ENCODE data around the gene ATG12. TPM values are rescaled to one million over a fixed set of nuclear protein-coding genes. Genes with fewer than 3 reads are reported as not detected.

The ATG12 gene
- total RNA-seq, 1 experiment from 2014 or later: 52.0 TPM

GRCh38 chr5:115875447-115875846, 34.1 kb upstream of the ATG12 start:
- Histone ChIP-seq H3K9me3 (ENCODE audit: control insufficient read depth, insufficient read depth, low read depth, low read length) (no peaks in the 10 kb centered on the region), H3K4me3 (ENCODE audit: low read depth in 2 of 2, low read length in 2 of 2) (no peak overlapping the region), H3K27ac (ENCODE audit: low read length) (no peak overlapping the region), H3K27me3 (ENCODE audit: control insufficient read depth, insufficient read depth, low read length) (no peaks in the 10 kb centered on the region), H3K36me3 (ENCODE audit: control insufficient read depth, insufficient read depth, low read length) (no peaks in the 10 kb centered on the region), H3K4me1 (ENCODE audit: control insufficient read depth, insufficient read depth, low read length) (peaks cover 4% of the 10 kb centered on the region; the same call in 1 of the 2 replicates)
- DNase-seq (ENCODE audit: low read depth, low spot score): no peak
- in situ Hi-C loops (cut with HindIII; ENCODE audit: low pct_unique_long_range_greater_than_20kb, low sequenced_read_pairs) (no loop called here), intact Hi-C loops (cut with micrococcal nuclease; ENCODE audit: unreplicated experiment) (no loop called here)
- TF ChIP-seq REST (IDR thresholded peaks at IDR 0.05; ENCODE audit: insufficient read depth in 1 of 2, low read depth in 2 of 2, low read length in 1 of 2) (no peak), TCF7L2 (IDR thresholded peaks at IDR 0.05; ENCODE audit: low read depth, low read length) (no peak), SIN3A (IDR thresholded peaks at IDR 0.05; ENCODE audit: borderline replicate concordance, insufficient read depth, low read depth, low read length) (no peak), CTCF (IDR thresholded peaks at IDR 0.05) (no peak), POLR2AphosphoS5 (IDR thresholded peaks at IDR 0.05; ENCODE audit: low read depth, low read length) (no peak)
- BruUV-seq (replicated peaks): no TSS peak
- POLR2A ChIA-PET: no interaction called here
- CTCF ChIA-PET: interaction anchor here (0.5 kb wide), 1 partner anchor 1802 kb away, joined by 3 read pairs; no protein-coding TSS in a partner anchor
- ATAC-seq: no peak

- CTCF ChIA-PET: no interaction called here
- Histone ChIP-seq H3K27me3 (ENCODE audit: control insufficient read depth, insufficient read depth, low read length) (no peaks in the 10 kb centered on the region), H3K4me1 (ENCODE audit: control insufficient read depth, insufficient read depth, low read length) (peaks cover 4% of the 10 kb centered on the region; the same call in 1 of the 2 replicates), H3K36me3 (ENCODE audit: control insufficient read depth, insufficient read depth, low read length) (no peaks in the 10 kb centered on the region; the same call in 1 of the 2 replicates), H3K9me3 (ENCODE audit: control insufficient read depth, insufficient read depth, low read depth, low read length) (no peaks in the 10 kb centered on the region), H3K27ac (ENCODE audit: low read length) (no peak overlapping the region), H3K4me3 (ENCODE audit: low read depth in 2 of 2, low read length in 2 of 2) (no peak overlapping the region)
- in situ Hi-C loops (cut with HindIII; ENCODE audit: low pct_unique_long_range_greater_than_20kb, low sequenced_read_pairs): no loop called here
- intact Hi-C loops (cut with micrococcal nuclease; ENCODE audit: unreplicated experiment): no loop called here
- POLR2A ChIA-PET: no interaction called here
- no TSS peak for BruUV-seq (replicated peaks)
- TF ChIP-seq SIN3A (IDR thresholded peaks at IDR 0.05; ENCODE audit: borderline replicate concordance, insufficient read depth, low read depth, low read length) (no peak), POLR2AphosphoS5 (IDR thresholded peaks at IDR 0.05; ENCODE audit: low read depth, low read length) (no peak), CTCF (IDR thresholded peaks at IDR 0.05) (no peak), REST (IDR thresholded peaks at IDR 0.05; ENCODE audit: insufficient read depth in 1 of 2, low read depth in 2 of 2, low read length in 1 of 2) (no peak), TCF7L2 (IDR thresholded peaks at IDR 0.05; ENCODE audit: low read depth, low read length) (no peak)
- no peak for ATAC-seq
- DNase-seq (ENCODE audit: low read depth, low spot score): no peak
Measured at GRCh38 chr5:115873392-115873791, 32.0 kb upstream of the ATG12 start.

All from Panc1 (cell line).